ENCODE results near the gene ZNF14.
"Not testable (repeated sequence)": the region's sequence is repeated elsewhere in the genome, so short reads cannot be mapped to it uniquely, and the experiment has no call there.

ZNF14 gene

DNA sequence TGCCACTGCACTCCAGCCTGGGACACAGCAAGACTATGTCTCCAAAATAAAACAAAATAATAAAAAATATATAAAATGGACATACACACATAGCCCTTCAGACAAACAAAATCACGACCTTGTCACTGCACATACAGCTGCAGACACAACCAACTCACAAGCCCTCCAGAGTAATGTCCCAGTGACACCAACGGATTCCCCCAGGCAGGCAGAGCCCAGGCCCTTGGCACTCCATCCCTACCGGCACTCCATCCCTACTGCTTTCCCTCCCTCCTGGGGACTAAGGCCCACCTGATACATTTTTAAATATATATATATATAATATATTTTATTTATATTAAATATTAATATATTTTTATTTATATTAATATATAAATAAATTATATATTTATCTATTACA, 45.8 kb downstream of the ZNF14 start:
- DNase-seq (ENCODE audit: low read depth), result no peak

DNA sequence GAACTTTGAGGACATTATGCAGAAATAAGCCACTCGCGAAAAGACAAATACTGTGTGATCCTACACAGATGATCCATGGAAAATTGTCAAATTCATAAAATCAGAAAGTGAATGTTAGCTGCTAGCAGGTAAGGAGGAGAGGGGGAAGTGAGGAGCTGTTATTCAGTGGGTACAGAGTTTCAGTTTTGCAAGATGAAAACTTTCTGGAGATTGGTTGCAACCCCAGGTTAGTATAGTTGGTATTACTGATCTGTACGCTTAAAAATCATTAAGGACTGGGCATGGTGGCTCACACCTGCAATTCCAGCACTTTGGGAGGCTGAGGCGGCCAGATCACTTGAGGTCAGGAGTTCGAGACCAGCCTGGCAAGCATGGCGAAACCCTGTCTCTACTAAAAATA, 46.3 kb downstream of the ZNF14 start:
- DNase-seq (ENCODE audit: low read depth), result no peak

DNA sequence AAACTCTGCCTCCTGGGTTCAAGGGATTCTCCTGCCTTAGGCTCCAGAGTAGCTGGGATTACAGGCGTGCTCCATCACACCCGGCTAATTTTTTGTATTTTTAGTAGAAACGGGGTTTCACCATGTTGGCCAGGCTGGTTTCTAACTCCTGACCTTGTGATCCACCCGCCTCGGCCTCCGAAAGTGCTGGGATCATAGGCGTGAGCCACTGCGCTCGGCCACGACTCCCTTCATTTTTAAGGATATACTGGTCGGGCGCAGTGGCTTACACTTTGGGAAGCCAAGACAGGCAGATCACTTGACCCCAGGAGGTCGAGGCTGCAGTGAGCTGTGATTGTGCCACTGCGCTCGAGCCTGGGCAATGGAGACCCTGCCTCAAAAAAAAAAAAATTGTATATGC, 46.8 kb downstream of the ZNF14 start:
- DNase-seq (ENCODE audit: low read depth), result not testable (repeated sequence)

DNA sequence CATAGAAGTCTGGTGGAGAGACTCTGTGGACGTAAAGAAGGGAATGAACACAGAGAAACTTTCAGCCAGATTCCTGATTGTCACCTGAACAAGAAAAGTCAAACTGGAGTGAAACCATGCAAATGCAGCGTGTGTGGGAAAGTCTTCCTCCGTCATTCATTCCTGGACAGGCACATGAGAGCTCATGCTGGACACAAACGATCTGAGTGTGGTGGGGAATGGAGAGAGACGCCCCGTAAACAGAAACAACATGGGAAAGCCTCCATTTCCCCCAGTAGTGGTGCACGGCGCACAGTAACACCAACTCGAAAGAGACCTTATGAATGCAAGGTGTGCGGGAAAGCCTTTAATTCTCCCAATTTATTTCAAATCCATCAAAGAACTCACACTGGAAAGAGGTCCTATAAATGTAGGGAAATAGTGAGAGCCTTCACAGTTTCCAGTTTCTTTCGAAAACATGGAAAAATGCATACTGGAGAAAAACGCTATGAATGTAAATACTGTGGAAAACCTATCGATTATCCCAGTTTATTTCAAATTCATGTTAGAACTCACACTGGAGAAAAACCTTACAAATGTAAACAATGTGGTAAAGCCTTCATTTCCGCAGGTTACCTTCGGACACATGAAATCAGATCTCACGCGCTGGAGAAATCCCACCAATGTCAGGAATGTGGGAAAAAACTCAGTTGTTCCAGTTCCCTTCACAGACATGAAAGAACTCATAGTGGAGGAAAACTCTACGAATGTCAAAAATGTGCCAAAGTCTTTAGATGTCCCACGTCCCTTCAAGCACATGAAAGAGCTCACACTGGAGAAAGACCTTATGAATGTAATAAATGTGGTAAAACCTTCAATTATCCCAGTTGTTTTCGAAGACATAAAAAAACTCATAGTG, 53.5 kb downstream of the ZNF14 start:
- no peak for DNase-seq (ENCODE audit: low read depth)

DNA sequence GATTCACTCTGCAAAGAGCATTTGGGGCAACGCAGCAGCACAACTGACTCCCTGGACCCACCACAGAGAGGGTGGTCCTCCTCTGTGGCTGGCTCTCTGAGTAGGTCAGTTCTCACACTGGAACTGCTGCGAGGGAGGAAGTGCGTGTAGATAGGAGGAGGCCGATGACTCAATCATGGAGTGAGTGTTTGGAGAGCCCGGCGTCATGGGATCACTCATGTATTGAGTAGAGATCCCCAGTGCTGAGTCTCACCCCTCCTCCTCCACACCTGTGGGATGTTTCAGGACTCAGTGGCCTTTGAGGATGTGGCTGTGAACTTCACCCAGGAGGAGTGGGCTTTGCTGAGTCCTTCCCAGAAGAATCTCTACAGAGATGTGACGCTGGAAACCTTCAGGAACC, 55.3 kb downstream of the ZNF14 start:
- no peak for DNase-seq (ENCODE audit: low read depth)

DNA sequence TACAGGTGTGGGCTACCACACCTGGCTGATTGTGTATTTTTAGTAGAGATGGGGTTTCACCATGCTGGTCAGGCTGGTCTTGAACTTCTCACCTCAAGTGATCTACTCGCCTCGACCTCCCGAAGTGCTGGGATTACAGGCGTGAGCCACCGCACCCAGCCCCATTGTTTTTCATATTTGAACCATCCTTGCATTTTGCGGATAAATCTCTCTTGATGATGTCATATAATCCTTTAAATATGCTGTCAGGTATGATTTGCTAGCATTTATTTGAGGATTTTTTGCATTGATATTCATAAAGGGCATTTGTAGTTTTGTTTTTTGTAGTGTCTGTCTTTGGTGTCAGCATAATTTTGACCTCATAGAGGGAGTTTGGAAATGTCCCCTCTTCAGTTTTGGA, 58.6 kb downstream of the ZNF14 start:
- no peak for DNase-seq (ENCODE audit: low read depth)

DNA sequence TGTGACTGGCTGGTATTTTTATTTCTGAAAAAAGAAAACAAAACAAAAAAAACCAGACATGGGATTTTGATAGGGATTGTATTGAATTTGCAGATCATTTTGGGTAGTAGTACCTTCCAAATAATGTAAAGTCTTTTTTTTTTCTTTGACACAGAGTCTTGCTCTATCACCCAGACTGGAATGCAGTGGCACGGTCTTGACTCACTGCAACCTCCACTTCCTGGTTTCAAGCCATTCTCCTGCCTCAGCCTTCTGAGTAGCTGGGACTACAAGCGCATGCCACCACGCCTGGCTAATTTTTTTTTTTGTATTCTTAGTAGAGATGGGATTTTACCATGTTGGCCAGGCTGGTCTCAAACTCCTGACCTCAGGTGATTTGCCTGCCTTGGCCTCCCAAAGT, 60.1 kb downstream of the ZNF14 start:
- DNase-seq (ENCODE audit: low read depth), result no peak

DNA sequence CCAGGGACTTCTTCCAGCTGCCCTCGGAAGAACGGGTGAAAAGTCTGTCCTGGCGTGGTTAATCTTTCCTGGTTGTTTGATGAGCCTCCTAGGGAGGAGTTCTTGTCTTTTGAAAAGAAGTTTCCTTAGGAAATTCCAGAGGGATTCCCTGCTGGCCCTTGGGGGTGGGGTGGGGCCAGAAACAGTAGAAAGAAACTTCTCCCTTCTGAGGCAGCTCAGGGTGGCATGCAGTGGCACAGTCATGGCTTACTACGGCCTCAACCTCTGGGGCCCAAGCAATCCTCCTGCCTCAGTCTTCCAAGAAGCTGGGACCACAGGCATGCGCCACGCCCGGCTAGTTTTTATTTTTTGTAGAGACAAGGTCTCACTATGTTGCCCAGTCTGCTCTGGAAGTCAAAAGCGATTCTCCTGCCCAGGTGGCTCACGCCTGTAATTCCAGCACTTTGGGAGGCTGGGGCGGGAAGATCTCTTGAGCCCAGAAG, 62.8 kb downstream of the ZNF14 start:
- no peak for DNase-seq (ENCODE audit: low read depth)

DNA sequence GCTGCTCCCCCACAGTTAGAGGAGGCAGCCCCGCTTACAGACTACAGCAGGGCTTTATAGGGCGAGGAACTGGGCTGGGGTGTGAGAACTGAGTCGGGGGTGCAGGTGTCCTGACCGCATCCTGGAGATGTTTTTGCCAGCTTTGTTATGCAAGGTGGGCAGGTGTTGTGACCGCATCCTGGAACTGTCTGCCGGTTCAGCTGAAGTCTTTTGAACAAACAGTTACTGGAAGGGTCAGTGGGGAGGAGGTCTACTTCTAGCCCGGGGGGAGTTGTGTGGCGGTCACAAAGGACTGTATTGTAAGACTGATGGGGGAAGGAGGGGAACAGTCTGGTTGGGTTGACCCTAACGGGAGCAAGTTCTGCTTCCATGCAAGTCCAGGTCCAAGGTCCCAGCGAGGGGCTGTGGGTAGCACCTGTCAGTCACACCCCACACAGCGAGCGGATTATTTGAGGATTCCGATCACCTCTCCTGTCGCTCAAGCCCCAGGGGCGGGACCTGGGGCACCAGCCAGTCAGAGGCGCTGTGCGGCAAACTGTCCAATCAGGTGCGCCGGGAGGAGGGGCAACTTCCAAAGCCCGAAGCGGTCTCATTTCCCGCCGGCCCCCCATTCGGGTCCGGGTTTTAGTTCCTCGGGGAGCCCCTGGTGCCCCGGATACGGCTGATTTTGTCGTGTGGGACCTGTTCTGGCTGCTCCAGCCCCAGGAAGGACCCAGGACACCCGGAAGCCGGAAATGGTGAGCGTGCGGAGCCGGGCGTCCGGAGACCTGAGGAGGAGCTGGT, 64.5 kb downstream of the ZNF14 start, which contains the start of gene ZNF101:
Gene ZNF101, plus strand, starts transcription at position 610 of the 783 bp plus-strand sequence. Its CDS starts 125 bp downstream, at position 735.
- peak; percentile 90 for DNase-seq (ENCODE audit: low read depth)

DNA sequence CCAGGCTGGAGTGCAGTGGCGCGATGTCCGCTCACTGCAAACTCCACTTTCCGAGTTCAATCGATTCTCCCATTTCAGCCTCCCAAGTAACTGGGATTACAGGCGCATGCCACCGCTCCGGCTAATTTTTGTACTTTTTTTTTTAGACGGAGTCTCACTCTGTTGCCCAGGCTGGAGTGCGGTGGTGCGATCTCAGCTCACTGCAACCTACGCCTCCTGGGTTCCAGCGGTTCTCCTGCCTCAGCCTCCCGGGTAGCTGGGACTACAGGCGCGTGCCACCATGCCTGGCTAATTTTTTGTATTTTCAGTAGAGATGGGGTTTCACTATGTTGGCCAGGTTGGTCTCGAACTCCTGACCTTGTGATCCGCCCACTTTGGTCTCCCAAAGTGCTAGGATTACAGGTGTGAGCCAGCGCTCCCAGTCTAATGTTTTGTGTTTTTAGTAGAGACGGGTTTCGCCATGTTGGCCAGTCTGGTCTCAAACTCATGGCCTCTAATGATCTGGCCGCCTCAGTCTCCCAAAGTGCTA, 67.4 kb downstream of the ZNF14 start:
- DNase-seq (ENCODE audit: low read depth), result not testable (repeated sequence)

DNA sequence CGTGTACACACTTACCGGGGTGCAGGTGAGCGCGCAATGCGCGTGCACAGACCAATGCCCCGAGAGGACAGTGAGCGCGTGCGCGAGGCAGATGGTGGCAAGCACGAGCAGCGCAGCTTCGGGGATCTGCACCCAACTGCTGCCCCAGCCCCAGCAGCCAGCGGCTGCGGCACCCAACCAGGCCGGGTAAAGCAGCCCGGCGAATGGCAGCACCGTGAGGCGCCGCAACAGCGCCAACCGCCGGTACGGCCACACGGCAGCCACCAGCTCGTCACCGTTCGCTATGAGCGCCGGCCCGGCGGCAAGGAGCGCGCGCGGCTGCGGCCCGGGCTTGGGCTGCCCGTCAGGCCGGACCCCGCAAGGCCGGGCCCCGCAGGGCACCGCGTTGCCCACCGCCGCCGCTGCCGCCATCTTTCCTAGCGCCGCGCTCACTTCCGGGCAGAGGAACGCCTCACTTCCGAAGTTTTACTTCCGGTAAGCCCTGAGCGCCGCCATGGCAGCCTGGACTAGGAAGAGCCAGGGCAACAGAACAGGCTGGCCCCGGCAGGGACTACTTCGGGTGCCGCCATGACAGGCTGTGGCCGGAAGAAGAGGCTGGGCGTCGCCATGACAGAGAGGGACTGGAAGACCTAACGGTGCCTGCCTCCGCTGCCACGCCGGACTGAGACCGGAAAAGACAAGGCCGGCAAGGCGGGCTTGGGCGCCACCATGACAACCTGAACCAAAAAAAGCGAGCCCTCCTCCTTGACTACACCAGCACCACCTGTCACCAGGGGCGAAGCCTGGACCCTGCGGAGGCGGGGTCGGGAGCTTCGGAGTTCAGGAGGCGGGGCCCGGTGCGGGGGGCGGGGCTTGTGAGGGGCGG, 69.4 kb downstream of the ZNF14 start, which contains the start of gene ATP13A1:
Gene ATP13A1, minus strand, starts transcription at position 421 of the 865 bp plus-strand sequence. Its CDS starts 10 bp downstream, at position 411.
- DNase-seq (ENCODE audit: low read depth), result peak; percentile 87

DNA sequence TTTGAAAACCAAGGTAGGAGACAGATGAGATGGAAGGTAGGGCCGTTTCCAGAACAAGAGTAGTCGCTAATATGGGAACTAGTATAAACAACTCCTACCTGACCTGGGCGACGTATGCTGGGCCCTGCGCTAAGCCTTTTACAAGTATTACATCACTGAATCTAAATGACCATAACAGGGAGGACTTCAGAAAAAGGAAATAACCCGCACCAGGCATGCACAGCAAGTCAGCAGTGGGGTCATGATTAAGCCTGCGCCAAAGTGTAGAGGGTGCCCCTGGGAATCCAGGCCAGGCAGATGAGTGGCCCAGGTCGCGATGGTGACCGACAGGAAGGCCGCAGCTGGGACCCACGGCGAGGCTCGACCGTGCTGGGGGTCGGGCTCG, 70.0 kb downstream of the ZNF14 start:
- DNase-seq (ENCODE audit: low read depth), result no peak

DNA sequence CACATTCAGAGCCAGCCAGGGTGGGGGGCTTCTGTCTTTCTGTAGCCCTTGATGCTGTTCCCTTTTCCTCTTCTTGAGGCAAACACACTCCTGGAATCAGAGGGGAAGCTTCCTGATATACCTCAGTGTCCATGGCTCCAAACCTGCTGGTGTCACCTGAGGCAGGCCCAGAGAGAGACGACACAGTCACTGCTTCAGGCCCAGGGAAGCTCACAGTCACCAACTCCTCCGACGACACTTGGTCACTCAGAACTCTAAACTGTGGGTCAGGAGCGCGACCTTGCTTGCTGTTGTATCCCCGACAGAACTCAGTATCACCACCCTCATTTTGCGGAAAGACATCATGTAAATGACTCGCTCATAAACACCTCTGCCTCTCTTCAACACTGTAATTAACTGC, 70.6 kb downstream of the ZNF14 start:
- DNase-seq (ENCODE audit: low read depth), result no peak

DNA sequence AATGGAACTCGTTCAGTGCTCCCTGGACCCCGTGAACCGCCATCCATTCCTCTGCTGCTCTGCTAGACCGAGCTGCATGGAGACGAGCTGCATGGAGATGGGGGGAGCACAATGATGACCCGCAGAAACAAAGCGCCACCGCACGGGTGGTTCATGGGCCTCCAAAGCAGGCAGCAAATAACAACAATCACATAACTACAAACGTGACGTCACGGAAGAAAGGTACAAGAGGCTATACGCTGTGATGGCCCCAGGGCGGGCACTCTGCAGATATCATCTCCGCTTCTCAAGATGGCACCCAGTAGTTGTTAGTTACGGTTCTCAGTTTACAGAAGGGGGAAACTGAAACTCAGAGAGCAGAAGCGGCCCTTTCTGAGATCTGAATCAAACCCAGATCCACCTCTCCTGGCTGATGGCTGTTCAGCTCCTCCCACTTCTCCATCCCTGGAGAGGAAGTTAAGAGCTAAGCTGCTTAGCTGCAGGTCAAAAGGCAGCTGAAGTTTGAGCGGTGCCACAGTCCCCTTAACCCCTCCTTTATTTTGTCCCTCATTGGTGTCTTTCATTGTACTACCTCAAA, 71.1 kb downstream of the ZNF14 start:
- DNase-seq (ENCODE audit: low read depth), result peak; percentile 45

DNA sequence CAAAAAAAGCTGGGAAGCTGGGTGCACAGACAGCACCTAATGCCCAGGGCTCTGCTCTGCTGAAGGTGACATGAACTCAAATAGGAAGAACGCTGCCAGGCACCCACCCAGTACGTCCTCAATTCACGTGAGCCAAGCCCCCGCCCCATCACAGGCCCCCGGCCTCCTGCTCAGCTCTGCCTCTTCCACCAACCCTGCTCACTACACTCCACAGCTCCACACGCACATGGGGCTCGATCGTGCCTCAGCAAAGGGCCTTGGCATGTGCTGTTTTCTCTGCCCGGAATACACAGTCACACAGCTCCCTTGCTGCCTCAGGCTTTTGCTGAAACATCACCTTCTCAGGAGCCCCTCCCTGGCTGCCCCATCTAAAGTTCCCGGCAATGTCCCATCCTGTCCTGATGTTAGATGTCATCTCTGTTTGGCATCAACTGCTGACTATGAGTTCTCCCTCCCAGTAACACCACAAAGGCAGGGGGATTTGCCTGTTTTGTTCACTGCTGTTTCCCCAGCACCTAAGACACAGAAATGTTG, 71.7 kb downstream of the ZNF14 start:
- DNase-seq (ENCODE audit: low read depth), result no peak

Data from T follicular helper cell (primary cell).